Measurements from ENCODE around the gene ZNF687. TPM values are rescaled to one million over a fixed set of nuclear protein-coding genes. Genes with fewer than 3 reads are reported as not detected.

The ZNF687 gene
- total and polyA plus RNA-seq, 2 of the 4 experiments (the other 2 are of a cell fraction), result 5.7 to 10.8 TPM

- ChIA-PET POLR2A (ENCODE audit: unreplicated experiment) (no interaction called here), CTCF (no interaction called here)
- Histone ChIP-seq H3K14ac (replicated peaks; ENCODE audit: low read depth, low read length) (no peak overlapping the region), H2AK9ac (replicated peaks; ENCODE audit: low read depth, low read length, poor library complexity) (no peak overlapping the region), H3K36me3 (ENCODE audit: control insufficient read depth, insufficient read depth, low read length) (peaks cover 22% of the 10 kb centered on the region), H3K23ac (ENCODE audit: low read depth, low read length) (peak overlapping the region; percentile 59), H3K56ac (ENCODE audit: extremely low read depth, insufficient read depth, low read length) (no peak overlapping the region), H3K9ac (ENCODE audit: low read depth, low read length) (no peak overlapping the region), H2BK5ac (ENCODE audit: low read depth, low read length, poor library complexity, severe bottlenecking) (no peak overlapping the region), H4K91ac (ENCODE audit: insufficient read depth, low read depth, low read length) (no peak overlapping the region; the same call in 1 of the 2 replicates), H3K4me3 (ENCODE audit: insufficient read depth, low read depth, low read length) (no peak overlapping the region), H2BK15ac (ENCODE audit: low read depth, low read length) (no peak overlapping the region), H4K5ac (ENCODE audit: low read depth, low read length) (no peak overlapping the region), H3K4ac (ENCODE audit: low read depth, low read length) (peak overlapping the region; percentile 40), H2AK5ac (ENCODE audit: low read depth, low read length) (peak overlapping the region; percentile 14; the same call in 1 of the 2 replicates), H3K27ac (ENCODE audit: insufficient read depth, low read length) (no peak overlapping the region), H4K20me1 (ENCODE audit: insufficient read depth, low read length) (peaks cover 21% of the 10 kb centered on the region), H3K9me1 (ENCODE audit: insufficient read depth, low read length) (peaks cover 12% of the 10 kb centered on the region), H3K27me3 (ENCODE audit: control insufficient read depth, insufficient read depth, low read length) (no peaks in the 10 kb centered on the region), H3K9me3 (ENCODE audit: control insufficient read depth, insufficient read depth, low read length) (no peaks in the 10 kb centered on the region), H3K4me1 (ENCODE audit: control insufficient read depth, insufficient read depth, low read length) (peaks cover 9% of the 10 kb centered on the region), H2BK20ac (ENCODE audit: low read depth, low read length) (no peak overlapping the region; the same call in none of the 2 replicates), H3K4me2 (ENCODE audit: low read depth, low read length) (no peak overlapping the region), H4K8ac (ENCODE audit: low read depth in 2 of 2, low read length in 2 of 2) (no peak overlapping the region), H3K79me1 (ENCODE audit: low read depth in 1 of 2, low read length in 2 of 2) (peaks cover 29 to 66% of the 10 kb centered on the region in 2 experiments), H3K18ac (ENCODE audit: low read depth, low read length) (no peak overlapping the region), H2BK120ac (ENCODE audit: low read depth, low read length) (no peak overlapping the region), H2AFZ (replicated peaks; ENCODE audit: low read length, poor library complexity) (no peak overlapping the region)
- intact Hi-C loops (cut with micrococcal nuclease) (loop anchor here (10.0 kb wide), 1 partner anchor 220 kb away; the partner anchor contains the start of gene TUFT1), in situ Hi-C loops (cut with MboI; ENCODE audit: low sequenced_read_pairs) (loop anchor here (25.0 kb wide), 1 partner anchor 663 kb away; the partner anchor contains the start of gene S100A10), dilution Hi-C loops (cut with HindIII; ENCODE audit: low sequenced_read_pairs, unreplicated experiment) (no loop called here)
- DNase-seq (no peak), ATAC-seq (ENCODE audit: low read depth) (no peak)
- WGBS, 2 experiments (ENCODE audit: extremely low coverage in 2 of 2, insufficient read length in 1 of 2), result 100% methylated on average over 2 of the region's 4 CpGs; no CpG with 5 or more reads in 1 of the 2 experiments
- no TSS peak for BruUV-seq (replicated peaks)
- no peak for TF ChIP-seq RAD21 (IDR thresholded peaks at IDR 0.05; ENCODE audit: low read length)
- no peak for TF ChIP-seq BHLHE40 (IDR thresholded peaks at IDR 0.05; ENCODE audit: low read depth, low read length)
- TF ChIP-seq USF2 (IDR thresholded peaks at IDR 0.05; ENCODE audit: low read depth, low read length), result no peak
- no peak for TF ChIP-seq CEBPB (IDR thresholded peaks at IDR 0.05; ENCODE audit: low read depth, low read length)
- no peak for TF ChIP-seq POLR2A (IDR thresholded peaks at IDR 0.05; ENCODE audit: low read depth, low read length)
- TF ChIP-seq SMC3 (IDR thresholded peaks at IDR 0.05; ENCODE audit: low read depth, low read length), result no peak
- no peak for TF ChIP-seq FOS (IDR thresholded peaks at IDR 0.05; ENCODE audit: low read depth, low read length)
- no peak for TF ChIP-seq RCOR1 (IDR thresholded peaks at IDR 0.05; ENCODE audit: insufficient replicate concordance, low read length)
- no peak for TF ChIP-seq MXI1 (IDR thresholded peaks at IDR 0.05; ENCODE audit: borderline replicate concordance, low read depth, low read length)
- TF ChIP-seq, protein P1, sequence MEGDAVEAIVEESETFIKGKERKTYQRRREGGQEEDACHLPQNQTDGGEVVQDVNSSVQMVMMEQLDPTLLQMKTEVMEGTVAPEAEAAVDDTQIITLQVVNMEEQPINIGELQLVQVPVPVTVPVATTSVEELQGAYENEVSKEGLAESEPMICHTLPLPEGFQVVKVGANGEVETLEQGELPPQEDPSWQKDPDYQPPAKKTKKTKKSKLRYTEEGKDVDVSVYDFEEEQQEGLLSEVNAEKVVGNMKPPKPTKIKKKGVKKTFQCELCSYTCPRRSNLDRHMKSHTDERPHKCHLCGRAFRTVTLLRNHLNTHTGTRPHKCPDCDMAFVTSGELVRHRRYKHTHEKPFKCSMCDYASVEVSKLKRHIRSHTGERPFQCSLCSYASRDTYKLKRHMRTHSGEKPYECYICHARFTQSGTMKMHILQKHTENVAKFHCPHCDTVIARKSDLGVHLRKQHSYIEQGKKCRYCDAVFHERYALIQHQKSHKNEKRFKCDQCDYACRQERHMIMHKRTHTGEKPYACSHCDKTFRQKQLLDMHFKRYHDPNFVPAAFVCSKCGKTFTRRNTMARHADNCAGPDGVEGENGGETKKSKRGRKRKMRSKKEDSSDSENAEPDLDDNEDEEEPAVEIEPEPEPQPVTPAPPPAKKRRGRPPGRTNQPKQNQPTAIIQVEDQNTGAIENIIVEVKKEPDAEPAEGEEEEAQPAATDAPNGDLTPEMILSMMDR (conservative IDR thresholded peaks at IDR 0.05; ENCODE audit: low read depth, low read length), result no peak
- TF ChIP-seq, protein P2, sequence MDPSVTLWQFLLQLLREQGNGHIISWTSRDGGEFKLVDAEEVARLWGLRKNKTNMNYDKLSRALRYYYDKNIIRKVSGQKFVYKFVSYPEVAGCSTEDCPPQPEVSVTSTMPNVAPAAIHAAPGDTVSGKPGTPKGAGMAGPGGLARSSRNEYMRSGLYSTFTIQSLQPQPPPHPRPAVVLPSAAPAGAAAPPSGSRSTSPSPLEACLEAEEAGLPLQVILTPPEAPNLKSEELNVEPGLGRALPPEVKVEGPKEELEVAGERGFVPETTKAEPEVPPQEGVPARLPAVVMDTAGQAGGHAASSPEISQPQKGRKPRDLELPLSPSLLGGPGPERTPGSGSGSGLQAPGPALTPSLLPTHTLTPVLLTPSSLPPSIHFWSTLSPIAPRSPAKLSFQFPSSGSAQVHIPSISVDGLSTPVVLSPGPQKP (IDR thresholded peaks at IDR 0.05; ENCODE audit: borderline replicate concordance, low read depth, low read length), result no peak
- no peak for TF ChIP-seq MAFK (IDR thresholded peaks at IDR 0.05; ENCODE audit: low read depth, low read length)
- no peak for TF ChIP-seq CHD1 (IDR thresholded peaks at IDR 0.05; ENCODE audit: low read depth, low read length)
- no peak for TF ChIP-seq MAZ (IDR thresholded peaks at IDR 0.05; ENCODE audit: borderline replicate concordance, low read depth, low read length)
- TF ChIP-seq RFX5 (IDR thresholded peaks at IDR 0.05; ENCODE audit: low read depth, low read length), result no peak
- TF ChIP-seq NFE2L2 (IDR thresholded peaks at IDR 0.05; ENCODE audit: low read depth, low read length), result no peak
Observed at GRCh38 chr1:151324390-151324930, 42.4 kb downstream of the ZNF687 start.

All from IMR-90 (cell line).